ENCODE data around the gene TMEM202.
"Not testable (repeated sequence)": the region's sequence is repeated elsewhere in the genome, so short reads cannot be mapped to it uniquely, and the experiment has no call there.

Gene TMEM202

GRCh38 chr15:72397796-72398588, at the start of gene TMEM202:
TSS of gene TMEM202 (plus strand) at chr15:72398305. CDS start at chr15:72398327, 22 bp downstream.
- DNase-seq: no peak

- DNase-seq: no peak
Observed at GRCh38 chr15:72353266-72353665, 44.8 kb upstream of the TMEM202 start.

GRCh38 chr15:72354496-72354895, 43.6 kb upstream of the TMEM202 start:
- no peak for DNase-seq

- DNase-seq: no peak
Observed at GRCh38 chr15:72358121-72358520, 40.0 kb upstream of the TMEM202 start.

- no peak for DNase-seq
Observed at GRCh38 chr15:72358650-72359171, 39.4 kb upstream of the TMEM202 start.

GRCh38 chr15:72361176-72361575, 36.9 kb upstream of the TMEM202 start:
- no peak for DNase-seq

GRCh38 chr15:72365844-72366243, 32.3 kb upstream of the TMEM202 start:
- peak; percentile 61 for DNase-seq

GRCh38 chr15:72368325-72368724, 29.8 kb upstream of the TMEM202 start:
- no peak for DNase-seq

- no peak for DNase-seq
Observed at GRCh38 chr15:72368899-72369298, 29.2 kb upstream of the TMEM202 start.

GRCh38 chr15:72369964-72370363, 28.1 kb upstream of the TMEM202 start:
- DNase-seq: no peak

- DNase-seq: no peak
Observed at GRCh38 chr15:72372361-72372760, 25.7 kb upstream of the TMEM202 start.

- no peak for DNase-seq
Observed at GRCh38 chr15:72375501-72375845, 22.6 kb upstream of the TMEM202 start.

- peak; percentile 70 for DNase-seq
Observed at GRCh38 chr15:72375846-72376581, 22.1 kb upstream of the TMEM202 start, which contains the start of gene HEXA. TSS of gene HEXA (minus strand) at chr15:72376014. CDS start at chr15:72375972, 42 bp downstream.

GRCh38 chr15:72377331-72377730, 20.8 kb upstream of the TMEM202 start:
- DNase-seq: no peak

- not testable (repeated sequence) for DNase-seq
Observed at GRCh38 chr15:72379106-72379505, 19.0 kb upstream of the TMEM202 start.

- DNase-seq: no peak
Observed at GRCh38 chr15:72379856-72380430, 18.2 kb upstream of the TMEM202 start.

- DNase-seq: no peak
Observed at GRCh38 chr15:72380743-72381142, 17.4 kb upstream of the TMEM202 start.

- no peak for DNase-seq
Observed at GRCh38 chr15:72382146-72382545, 16.0 kb upstream of the TMEM202 start.

GRCh38 chr15:72387741-72388140, 10.4 kb upstream of the TMEM202 start:
- DNase-seq: no peak

- DNase-seq: no peak
Observed at GRCh38 chr15:72389231-72389630, 8.9 kb upstream of the TMEM202 start.

GRCh38 chr15:72396331-72396730, 1.8 kb upstream of the TMEM202 start:
- not testable (repeated sequence) for DNase-seq

GRCh38 chr15:72398648-72399047, 543 bp downstream of the TMEM202 start:
- no peak for DNase-seq

- no peak for DNase-seq
Observed at GRCh38 chr15:72402726-72403125, 4.6 kb downstream of the TMEM202 start.

GRCh38 chr15:72404356-72404755, 6.3 kb downstream of the TMEM202 start:
- DNase-seq: no peak

Data from KG1 (cell line).